NB4 (cell line): ENCODE measurements around the gene INCA1.

Experiments used
- MYC ChIP-seq: IDR thresholded peaks from 2 replicates; pipeline ENCODE4 v1.6.1; 2011; ENCODE audit warnings: low read depth, low read length
- TF ChIP-seq, protein P1 (sequence below): IDR thresholded peaks from one replicate; pipeline ENCODE4 v1.5.1; 2012; ENCODE audit warnings: low read depth, low read length

DNA sequence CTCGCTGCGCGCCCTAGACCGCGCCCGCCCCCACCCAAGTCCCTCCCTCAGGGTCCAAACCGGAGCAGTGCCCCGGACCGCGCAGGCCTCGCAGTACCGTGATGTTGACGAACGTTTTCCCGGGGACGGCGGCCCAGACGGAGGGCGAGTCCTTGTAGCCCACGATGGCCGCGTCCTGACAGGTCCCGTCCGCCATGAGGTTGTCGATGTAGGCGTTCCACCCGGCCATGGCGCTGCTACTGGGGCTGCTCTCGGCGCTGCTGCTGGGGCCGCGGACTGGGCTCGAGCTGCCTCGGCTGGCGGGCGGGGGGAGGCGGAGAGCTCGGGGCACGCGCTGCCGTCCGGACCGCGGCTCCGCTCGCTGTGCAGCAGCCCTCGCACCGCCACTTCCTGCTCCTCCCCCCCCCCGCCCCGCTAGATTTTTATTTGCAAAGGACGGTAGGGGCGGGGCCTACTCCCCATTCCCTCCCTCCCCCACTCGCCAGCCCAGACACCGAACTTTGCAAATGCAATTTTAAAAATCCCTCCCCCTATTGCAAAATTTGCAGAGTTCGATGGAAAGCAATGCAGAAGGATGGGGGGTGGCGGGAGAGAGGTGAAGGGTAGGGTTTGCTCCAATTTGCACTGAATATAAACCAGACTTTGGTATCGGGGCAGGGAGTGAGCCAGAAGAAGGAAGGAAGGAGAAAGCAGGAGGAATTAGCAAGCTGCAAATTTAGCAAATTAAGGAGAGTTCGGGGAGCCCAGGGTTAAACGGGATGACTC, 49.0 kb downstream of the INCA1 start, which contains the start of gene PFN1:
- TF ChIP-seq, protein P1, sequence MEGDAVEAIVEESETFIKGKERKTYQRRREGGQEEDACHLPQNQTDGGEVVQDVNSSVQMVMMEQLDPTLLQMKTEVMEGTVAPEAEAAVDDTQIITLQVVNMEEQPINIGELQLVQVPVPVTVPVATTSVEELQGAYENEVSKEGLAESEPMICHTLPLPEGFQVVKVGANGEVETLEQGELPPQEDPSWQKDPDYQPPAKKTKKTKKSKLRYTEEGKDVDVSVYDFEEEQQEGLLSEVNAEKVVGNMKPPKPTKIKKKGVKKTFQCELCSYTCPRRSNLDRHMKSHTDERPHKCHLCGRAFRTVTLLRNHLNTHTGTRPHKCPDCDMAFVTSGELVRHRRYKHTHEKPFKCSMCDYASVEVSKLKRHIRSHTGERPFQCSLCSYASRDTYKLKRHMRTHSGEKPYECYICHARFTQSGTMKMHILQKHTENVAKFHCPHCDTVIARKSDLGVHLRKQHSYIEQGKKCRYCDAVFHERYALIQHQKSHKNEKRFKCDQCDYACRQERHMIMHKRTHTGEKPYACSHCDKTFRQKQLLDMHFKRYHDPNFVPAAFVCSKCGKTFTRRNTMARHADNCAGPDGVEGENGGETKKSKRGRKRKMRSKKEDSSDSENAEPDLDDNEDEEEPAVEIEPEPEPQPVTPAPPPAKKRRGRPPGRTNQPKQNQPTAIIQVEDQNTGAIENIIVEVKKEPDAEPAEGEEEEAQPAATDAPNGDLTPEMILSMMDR = no peak
- TF ChIP-seq MYC = no peak; the same call in 1 of the 2 replicates
